H1 (cell line): Measurements from ENCODE around the gene BTBD16. TPM values are rescaled to one million over a fixed set of nuclear protein-coding genes. Genes with fewer than 3 reads are reported as not detected.

Experiments
- ATF2 ChIP-seq: IDR thresholded peaks from 2 replicates; pipeline ENCODE4 v1.6.1; 2012; ENCODE audit warnings: low read length, inconsistent platforms
- CREB1 ChIP-seq: IDR thresholded peaks from 2 replicates; pipeline ENCODE4 v1.6.1; 2012; ENCODE audit warnings: inconsistent platforms
- CTBP2 ChIP-seq: IDR thresholded peaks from 2 replicates; pipeline ENCODE4 v1.7.0; 2011; ENCODE audit warnings: borderline replicate concordance, mild to moderate bottlenecking, moderate library complexity, mixed read lengths, low read length; ENCODE audit not compliant: insufficient read depth, insufficient read length
- EP300 ChIP-seq, 2 experiments: IDR thresholded peaks; 1 replicate in 1 of 2; 2 replicates in 1 of 2; pipeline ENCODE4 v1.6.1; 2011 to 2012; ENCODE audit warnings: low read depth in 2 of 2, low read length in 2 of 2, mild to moderate bottlenecking in 2 of 2, borderline replicate concordance in 1 of 2, inconsistent platforms in 1 of 2, moderate library complexity in 1 of 2
- KDM4A ChIP-seq: IDR thresholded peaks from one replicate; pipeline ENCODE4 v1.7.1; 2012; ENCODE audit warnings: low read depth, mild to moderate bottlenecking, moderate library complexity, low read length, inconsistent platforms; ENCODE audit not compliant: severe bottlenecking
- MAFK ChIP-seq: IDR thresholded peaks from 2 replicates; pipeline ENCODE4 v1.6.1; 2012; ENCODE audit warnings: low read depth, mild to moderate bottlenecking, improper control_type of control experiment, low read length
- PHF8 ChIP-seq: fragments of 200-600 bp; sonication (generic); conservative IDR thresholded peaks from 2 replicates; pipeline ENCODE4 v1.7.1; 2012; ENCODE audit warnings: low read depth, mild to moderate bottlenecking, inconsistent platforms, low read length, moderate library complexity
- POLR2A ChIP-seq, 2 experiments: IDR thresholded peaks; 1 replicate in 1 of 2; 2 replicates in 1 of 2; pipeline ENCODE4 v1.6.1; 2011; ENCODE audit warnings: low read depth in 2 of 2, low read length in 2 of 2, mild to moderate bottlenecking in 2 of 2; ENCODE audit errors: control extremely low read depth in 1 of 2
- SAP30 ChIP-seq: fragments of 300-600 bp; sonication (generic); IDR thresholded peaks from 2 replicates; pipeline ENCODE4 v1.7.1; 2012; ENCODE audit warnings: low read length, moderate library complexity, mild to moderate bottlenecking, inconsistent platforms; ENCODE audit not compliant: insufficient read depth, insufficient replicate concordance
- SP2 ChIP-seq: IDR thresholded peaks from 2 replicates; pipeline ENCODE4 v1.6.1; 2012; ENCODE audit warnings: mild to moderate bottlenecking, low read length, inconsistent platforms
- SRF ChIP-seq: IDR thresholded peaks from 2 replicates; pipeline ENCODE4 v1.6.1; 2011; ENCODE audit warnings: mild to moderate bottlenecking, low read depth, low read length, moderate library complexity
- polyA plus RNA-seq, 7 experiments: library from polyadenylated mRNA; depleted of rRNA in 3 of 7; stranded (reverse) in 5 of 7; unstranded in 2 of 7; fragments of >200 nt in 5 of 7; fragments of 200-250 nt in 2 of 7; gene quantifications; 1 replicate in 5 of 7; 2 replicates in 1 of 7; 4 replicates in 1 of 7; pipeline versions ENCODE4 v1.2.1 to v1.2.3, GENCODE V29; 2011 to 2013; ENCODE audit warnings: missing spikeins in 2 of 7, mixed read lengths in 2 of 7
- total RNA-seq: library from RNA; stranded (reverse); fragmentation: NEBNext Ultra II Directional; extraction: Animal tissue kit (Norgen Biotek cat#: 25700); gene quantifications from 2 replicates; pipeline ENCODE4 v1.2.1, GENCODE V29; 2021

Gene BTBD16
- total and polyA plus RNA-seq, 2 of the 8 experiments (the other 6 are each of a cell fraction or from before 2014, with no cell fraction given), result 0.05 TPM; not detected in 1

- peak; percentile 34 for TF ChIP-seq KDM4A
- TF ChIP-seq SAP30, result no peak
- TF ChIP-seq PHF8, result peak; percentile 59
- peak in 1 of 2 experiments; percentile 56; a peak in 2 of 3 replicates for TF ChIP-seq POLR2A (IDR thresholded peaks at IDR 0.05; ENCODE audit: control extremely low read depth in 1 of 2, low read depth in 2 of 2, low read length in 2 of 2)
- TF ChIP-seq SRF, result no peak; the same call in 1 of the 2 replicates
- no peak for TF ChIP-seq MAFK
- TF ChIP-seq CREB1, result peak; percentile 51; the same call in 1 of the 2 replicates
- TF ChIP-seq SP2, result no peak
- no peak for TF ChIP-seq CTBP2
- peak in 1 of 2 experiments; percentile 64; a peak in 1 of 3 replicates for TF ChIP-seq EP300 (IDR thresholded peaks at IDR 0.05; ENCODE audit: borderline replicate concordance in 1 of 2, low read depth in 2 of 2, low read length in 2 of 2)
- peak; percentile 59; the same call in 1 of the 2 replicates for TF ChIP-seq ATF2
These were observed 103.3 kb downstream of the BTBD16 start, which contains the start of gene PLEKHA1 (continued) for GRCh38 chr10:122374237-122374858.
